Panc1 (cell line): ENCODE results near the gene RPS24. TPM values are rescaled to one million over a fixed set of nuclear protein-coding genes. Genes with fewer than 3 reads are reported as not detected.

Source experiments
- ATAC-seq: fragments of 200-7000 bp; cut with Tn5 transposase; 2 replicates; pipeline ENCODE4 v1.9.1; 2020; ENCODE audit warnings: mild to moderate bottlenecking, moderate library complexity
- BruUV-seq: library from RNA; stranded (reverse); fragments of 400-500 nt; replicated peaks from 2 replicates; lab custom pipeline; 2021; lab: Mats Ljungman, UMichigan
- CTCF ChIA-PET: fragments of 300-600 bp; sonication (Branson Sonifier 250); formaldehyde crosslinking; loops from one replicate; lab custom pipeline; 2022; ENCODE audit warnings: antibody characterized with exemption; lab: Charles Lee
- POLR2A ChIA-PET: fragments of 300-600 bp; sonication (Branson Sonifier 250); formaldehyde crosslinking; loops from one replicate; lab custom pipeline; 2022; ENCODE audit warnings: antibody characterized with exemption; lab: Charles Lee
- DNase-seq: peaks from one replicate; pipeline ENCODE4 v3.0.0-alpha.2; 2010; ENCODE audit warnings: low read depth, low spot score
- H3K27ac ChIP-seq: 2 replicates; pipeline ENCODE4 v1.5.1; 2011; ENCODE audit warnings: mild to moderate bottlenecking, low read length, inconsistent platforms
- H3K27me3 ChIP-seq: fragments of 200-500 bp; sonication (Bioruptor generic); 2 replicates; pipeline ENCODE4 v1.6.0; 2014; ENCODE audit warnings: low read length, inconsistent platforms; ENCODE audit not compliant: control insufficient read depth, insufficient read depth
- H3K36me3 ChIP-seq: fragments of 200-500 bp; sonication (Bioruptor generic); 2 replicates; pipeline ENCODE4 v1.5.1; 2014; ENCODE audit warnings: inconsistent platforms, mild to moderate bottlenecking, low read length, moderate library complexity; ENCODE audit not compliant: control insufficient read depth, insufficient read depth
- H3K4me1 ChIP-seq: 2 replicates; pipeline ENCODE4 v1.5.1; 2011; ENCODE audit warnings: inconsistent platforms, mild to moderate bottlenecking, low read length, moderate library complexity; ENCODE audit not compliant: control insufficient read depth, insufficient read depth
- H3K4me3 ChIP-seq, 2 experiments: 2 replicates each; pipeline ENCODE4 v1.5.1; 2011 to 2012; ENCODE audit warnings: low read depth in 2 of 2, low read length in 2 of 2, mild to moderate bottlenecking in 2 of 2, inconsistent platforms in 1 of 2, moderate library complexity in 1 of 2
- H3K9me3 ChIP-seq: fragments of 200-500 bp; sonication (Bioruptor generic); 2 replicates; pipeline ENCODE4 v1.5.1; 2014; ENCODE audit warnings: low read depth, mild to moderate bottlenecking, inconsistent platforms, low read length, moderate library complexity; ENCODE audit not compliant: control insufficient read depth, insufficient read depth
- CTCF ChIP-seq: fragments of 450-650 bp; IDR thresholded peaks from 2 replicates; pipeline ENCODE4 v1.5.1; 2017; ENCODE audit warnings: mild to moderate bottlenecking
- POLR2AphosphoS5 ChIP-seq: IDR thresholded peaks from 2 replicates; pipeline ENCODE4 v1.6.1; 2012; ENCODE audit warnings: mild to moderate bottlenecking, low read depth, low read length, moderate library complexity
- REST ChIP-seq, 2 experiments: IDR thresholded peaks; 2 replicates each; pipeline ENCODE4 v1.6.1; 2011 to 2012; ENCODE audit warnings: low read depth in 2 of 2, control low read depth in 1 of 2, low read length in 1 of 2, mild to moderate bottlenecking in 1 of 2, moderate library complexity in 1 of 2; ENCODE audit not compliant: insufficient read depth in 1 of 2
- SIN3A ChIP-seq: IDR thresholded peaks from 2 replicates; pipeline ENCODE4 v1.6.1; 2012; ENCODE audit warnings: low read depth, mild to moderate bottlenecking, low read length, moderate library complexity, borderline replicate concordance; ENCODE audit not compliant: insufficient read depth
- TCF7L2 ChIP-seq: IDR thresholded peaks from 2 replicates; pipeline ENCODE4 v1.6.1; 2011; ENCODE audit warnings: mild to moderate bottlenecking, low read depth, low read length, inconsistent platforms
- in situ Hi-C: cut with HindIII; loops from 2 replicates; pipeline ENCODE4 v1.10.0; 2016; ENCODE audit warnings: low sequenced_read_pairs, low pct_unique_long_range_greater_than_20kb
- intact Hi-C: fragments of 100-400 bp; cut with micrococcal nuclease; formaldehyde crosslinking; loops from one replicate; pipeline ENCODE4 v1.10.0; 2022; ENCODE audit not compliant: unreplicated experiment
- total RNA-seq: library from RNA; stranded (reverse); gene quantifications from one replicate; pipeline ENCODE4 v1.2.1, GENCODE V29; 2021; ENCODE audit not compliant: unreplicated experiment

The RPS24 gene
- total RNA-seq, 1 experiment from 2014 or later = 1,400 TPM

- Histone ChIP-seq H3K4me1 (no peaks in the 10 kb centered on the region), H3K27ac (no peak overlapping the region), H3K36me3 (peaks cover 40% of the 10 kb centered on the region), H3K9me3 (no peaks in the 10 kb centered on the region), H3K27me3 (no peaks in the 10 kb centered on the region), H3K4me3 (no peak overlapping the region)
- no TSS peak for BruUV-seq
- TF ChIP-seq REST (IDR thresholded peaks at IDR 0.05; ENCODE audit: insufficient read depth in 1 of 2, low read depth in 2 of 2, low read length in 1 of 2) = no peak
- no peak for TF ChIP-seq CTCF
- no peak for TF ChIP-seq SIN3A
- TF ChIP-seq POLR2AphosphoS5 = no peak
- TF ChIP-seq TCF7L2 = no peak
- ChIA-PET POLR2A (no interaction called here), CTCF (no interaction called here)
- intact Hi-C loops = no loop called here
- in situ Hi-C loops = no loop called here
- DNase-seq = no peak
- no peak for ATAC-seq
Observed at GRCh38 chr10:78021201-78021600, 12.5 kb upstream of the RPS24 start.

- intact Hi-C loops (no loop called here), in situ Hi-C loops (no loop called here)
- Histone ChIP-seq H3K4me3 (no peak overlapping the region), H3K9me3 (no peaks in the 10 kb centered on the region), H3K4me1 (peaks cover 6% of the 10 kb centered on the region; the same call in 1 of the 2 replicates), H3K36me3 (peaks cover 37% of the 10 kb centered on the region), H3K27me3 (no peaks in the 10 kb centered on the region), H3K27ac (no peak overlapping the region)
- DNase-seq (no peak), ATAC-seq (no peak)
- ChIA-PET CTCF (interaction anchor here (0.7 kb wide), 1 partner anchor 309 kb away, joined by 15 read pairs; no protein-coding TSS in a partner anchor), POLR2A (no interaction called here)
- TF ChIP-seq REST (IDR thresholded peaks at IDR 0.05; ENCODE audit: insufficient read depth in 1 of 2, low read depth in 2 of 2, low read length in 1 of 2) = no peak
- no peak for TF ChIP-seq TCF7L2
- TF ChIP-seq SIN3A = no peak
- no peak for TF ChIP-seq POLR2AphosphoS5
- TF ChIP-seq CTCF = no peak
- no TSS peak for BruUV-seq
Observed at GRCh38 chr10:78023741-78024140, 9.9 kb upstream of the RPS24 start.
